ENCODE results near the gene CSN1S1. TPM values are rescaled to one million over a fixed set of nuclear protein-coding genes. Genes with fewer than 3 reads are reported as not detected.
A peak's percentile ranks its signal among the peaks of the same experiment; 100 is the strongest.

CSN1S1 gene
- not detected in 2 replicates for total RNA-seq (2014; rRNA removed; shearing (Covaris generic); ENCODE audit: low replicate concordance)

GRCh38 chr4:69930768-69931167 is at the start of gene CSN1S1:
TSS of gene CSN1S1 (plus strand) at chr4:69931068. CDS start at chr4:69932556, 1,488 bp downstream.
- H3K9me3 ChIP-seq (ENCODE audit: low read length): no peaks in the 10 kb centered on the region
- no peaks in the 10 kb centered on the region for H3K36me3 ChIP-seq (ENCODE audit: insufficient read depth, low read length)
- no peaks in the 10 kb centered on the region for H3K79me2 ChIP-seq (ENCODE audit: low read length)

GRCh38 chr4:69881173-69881773 is 49.6 kb upstream of the CSN1S1 start:
- Histone ChIP-seq H2AFZ (ENCODE audit: low read length) (no peak overlapping the region), H3K79me2 (ENCODE audit: low read length) (no peaks in the 10 kb centered on the region), H4K20me1 (ENCODE audit: insufficient read depth, low read depth, low read length) (no peaks in the 10 kb centered on the region), H3K9me3 (ENCODE audit: low read length) (no peaks in the 10 kb centered on the region), H3K36me3 (ENCODE audit: insufficient read depth, low read length) (no peaks in the 10 kb centered on the region), H3K4me3 (ENCODE audit: low read length) (no peak overlapping the region), H3K9ac (ENCODE audit: low read length) (no peak overlapping the region), H3K27ac (ENCODE audit: low read length) (no peak overlapping the region), H3K27me3 (ENCODE audit: low read length) (no peaks in the 10 kb centered on the region), H3K4me1 (ENCODE audit: low read length) (no peaks in the 10 kb centered on the region), H3K4me2 (ENCODE audit: low read depth, low read length, poor library complexity, severe bottlenecking) (no peak overlapping the region), H3K9me2 (replicated peaks; ENCODE audit: insufficient read depth, low read length) (no peaks in the 10 kb centered on the region)
- DNase-seq: peak; percentile 63

More at GRCh38 chr4:69930768-69931167, at the start of gene CSN1S1:
- Histone ChIP-seq H3K9ac (ENCODE audit: low read length) (no peak within 1 kb of the TSS), H4K20me1 (ENCODE audit: insufficient read depth, low read depth, low read length) (no peaks in the 10 kb centered on the region), H3K27me3 (ENCODE audit: low read length) (no peaks in the 10 kb centered on the region), H3K4me3 (ENCODE audit: low read length) (no peak within 1 kb of the TSS), H3K4me2 (ENCODE audit: low read depth, low read length, poor library complexity, severe bottlenecking) (no peak within 1 kb of the TSS), H3K4me1 (ENCODE audit: low read length) (no peaks in the 10 kb centered on the region), H2AFZ (ENCODE audit: low read length) (no peak within 1 kb of the TSS), H3K9me2 (replicated peaks; ENCODE audit: insufficient read depth, low read length) (no peaks in the 10 kb centered on the region), H3K27ac (ENCODE audit: low read length) (no peak within 1 kb of the TSS)
- no peak for DNase-seq

- Histone ChIP-seq H3K27ac (ENCODE audit: low read length) (no peak overlapping the region), H3K79me2 (ENCODE audit: low read length) (no peaks in the 10 kb centered on the region), H4K20me1 (ENCODE audit: insufficient read depth, low read depth, low read length) (no peaks in the 10 kb centered on the region), H3K9ac (ENCODE audit: low read length) (no peak overlapping the region), H3K4me3 (ENCODE audit: low read length) (no peak overlapping the region), H3K9me3 (ENCODE audit: low read length) (no peaks in the 10 kb centered on the region), H2AFZ (ENCODE audit: low read length) (no peak overlapping the region), H3K4me2 (ENCODE audit: low read depth, low read length, poor library complexity, severe bottlenecking) (no peak overlapping the region), H3K36me3 (ENCODE audit: insufficient read depth, low read length) (no peaks in the 10 kb centered on the region), H3K27me3 (ENCODE audit: low read length) (no peaks in the 10 kb centered on the region), H3K4me1 (ENCODE audit: low read length) (no peaks in the 10 kb centered on the region), H3K9me2 (replicated peaks; ENCODE audit: insufficient read depth, low read length) (no peaks in the 10 kb centered on the region)
- DNase-seq: no peak
Measured at GRCh38 chr4:69882150-69882549, 48.7 kb upstream of the CSN1S1 start.

- Histone ChIP-seq H2AFZ (ENCODE audit: low read length) (no peak overlapping the region), H3K4me3 (ENCODE audit: low read length) (no peak overlapping the region), H4K20me1 (ENCODE audit: insufficient read depth, low read depth, low read length) (no peaks in the 10 kb centered on the region), H3K9ac (ENCODE audit: low read length) (no peak overlapping the region), H3K9me2 (replicated peaks; ENCODE audit: insufficient read depth, low read length) (no peaks in the 10 kb centered on the region), H3K27me3 (ENCODE audit: low read length) (no peaks in the 10 kb centered on the region), H3K4me1 (ENCODE audit: low read length) (no peaks in the 10 kb centered on the region), H3K4me2 (ENCODE audit: low read depth, low read length, poor library complexity, severe bottlenecking) (no peak overlapping the region), H3K36me3 (ENCODE audit: insufficient read depth, low read length) (no peaks in the 10 kb centered on the region), H3K79me2 (ENCODE audit: low read length) (no peaks in the 10 kb centered on the region), H3K9me3 (ENCODE audit: low read length) (no peaks in the 10 kb centered on the region), H3K27ac (ENCODE audit: low read length) (no peak overlapping the region)
- DNase-seq: no peak
Measured at GRCh38 chr4:69888336-69888735, 42.5 kb upstream of the CSN1S1 start.

- no peaks in the 10 kb centered on the region for H3K4me1 ChIP-seq (ENCODE audit: low read length)
- no peaks in the 10 kb centered on the region for H3K79me2 ChIP-seq (ENCODE audit: low read length)
- H4K20me1 ChIP-seq (ENCODE audit: insufficient read depth, low read depth, low read length): no peaks in the 10 kb centered on the region
- no peak overlapping the region for H3K27ac ChIP-seq (ENCODE audit: low read length)
- no peak overlapping the region for H2AFZ ChIP-seq (ENCODE audit: low read length)
- no peak overlapping the region for H3K4me3 ChIP-seq (ENCODE audit: low read length)
- H3K36me3 ChIP-seq (ENCODE audit: insufficient read depth, low read length): no peaks in the 10 kb centered on the region
- H3K9me3 ChIP-seq (ENCODE audit: low read length): no peaks in the 10 kb centered on the region
- H3K9ac ChIP-seq (ENCODE audit: low read length): no peak overlapping the region
- no peak for DNase-seq
- H3K27me3 ChIP-seq (ENCODE audit: low read length): no peaks in the 10 kb centered on the region
- H3K9me2 ChIP-seq (replicated peaks; ENCODE audit: insufficient read depth, low read length): no peaks in the 10 kb centered on the region
- H3K4me2 ChIP-seq (ENCODE audit: low read depth, low read length, poor library complexity, severe bottlenecking): no peak overlapping the region
Measured at GRCh38 chr4:69894186-69894585, 36.7 kb upstream of the CSN1S1 start.

GRCh38 chr4:69894721-69895120 is 36.1 kb upstream of the CSN1S1 start:
- Histone ChIP-seq H3K79me2 (ENCODE audit: low read length) (no peaks in the 10 kb centered on the region), H3K27me3 (ENCODE audit: low read length) (no peaks in the 10 kb centered on the region), H2AFZ (ENCODE audit: low read length) (no peak overlapping the region), H3K9ac (ENCODE audit: low read length) (no peak overlapping the region), H3K27ac (ENCODE audit: low read length) (no peak overlapping the region), H4K20me1 (ENCODE audit: insufficient read depth, low read depth, low read length) (no peaks in the 10 kb centered on the region), H3K9me3 (ENCODE audit: low read length) (no peaks in the 10 kb centered on the region), H3K4me3 (ENCODE audit: low read length) (no peak overlapping the region), H3K4me2 (ENCODE audit: low read depth, low read length, poor library complexity, severe bottlenecking) (no peak overlapping the region), H3K4me1 (ENCODE audit: low read length) (no peaks in the 10 kb centered on the region), H3K9me2 (replicated peaks; ENCODE audit: insufficient read depth, low read length) (no peaks in the 10 kb centered on the region), H3K36me3 (ENCODE audit: insufficient read depth, low read length) (no peaks in the 10 kb centered on the region)
- no peak for DNase-seq

GRCh38 chr4:69896530-69897116 is 34.2 kb upstream of the CSN1S1 start:
- no peak overlapping the region for H3K4me3 ChIP-seq (ENCODE audit: low read length)
- H2AFZ ChIP-seq (ENCODE audit: low read length): no peak overlapping the region
- no peak overlapping the region for H3K4me2 ChIP-seq (ENCODE audit: low read depth, low read length, poor library complexity, severe bottlenecking)
- H3K79me2 ChIP-seq (ENCODE audit: low read length): no peaks in the 10 kb centered on the region
- no peak for DNase-seq
- no peaks in the 10 kb centered on the region for H3K36me3 ChIP-seq (ENCODE audit: insufficient read depth, low read length)
- H3K9ac ChIP-seq (ENCODE audit: low read length): no peak overlapping the region
- no peaks in the 10 kb centered on the region for H3K4me1 ChIP-seq (ENCODE audit: low read length)
- no peaks in the 10 kb centered on the region for H3K9me3 ChIP-seq (ENCODE audit: low read length)
- no peaks in the 10 kb centered on the region for H3K9me2 ChIP-seq (replicated peaks; ENCODE audit: insufficient read depth, low read length)
- H3K27me3 ChIP-seq (ENCODE audit: low read length): no peaks in the 10 kb centered on the region
- no peaks in the 10 kb centered on the region for H4K20me1 ChIP-seq (ENCODE audit: insufficient read depth, low read depth, low read length)
- H3K27ac ChIP-seq (ENCODE audit: low read length): no peak overlapping the region

GRCh38 chr4:69907151-69907550 is 23.7 kb upstream of the CSN1S1 start:
- H3K4me1 ChIP-seq (ENCODE audit: low read length): no peaks in the 10 kb centered on the region
- no peak overlapping the region for H2AFZ ChIP-seq (ENCODE audit: low read length)
- no peak overlapping the region for H3K4me3 ChIP-seq (ENCODE audit: low read length)
- no peaks in the 10 kb centered on the region for H3K9me3 ChIP-seq (ENCODE audit: low read length)
- DNase-seq: no peak
- H3K36me3 ChIP-seq (ENCODE audit: insufficient read depth, low read length): no peaks in the 10 kb centered on the region
- H3K79me2 ChIP-seq (ENCODE audit: low read length): no peaks in the 10 kb centered on the region
- H3K27ac ChIP-seq (ENCODE audit: low read length): no peak overlapping the region
- no peak overlapping the region for H3K9ac ChIP-seq (ENCODE audit: low read length)
- no peak overlapping the region for H3K4me2 ChIP-seq (ENCODE audit: low read depth, low read length, poor library complexity, severe bottlenecking)
- no peaks in the 10 kb centered on the region for H4K20me1 ChIP-seq (ENCODE audit: insufficient read depth, low read depth, low read length)
- no peaks in the 10 kb centered on the region for H3K27me3 ChIP-seq (ENCODE audit: low read length)
- no peaks in the 10 kb centered on the region for H3K9me2 ChIP-seq (replicated peaks; ENCODE audit: insufficient read depth, low read length)

Data from Karpas-422 (cell line).